Gastroesophageal sphincter (tissue), 3 donors: ENCODE results near the gene ACOT11.

Experiments
- EP300 ChIP-seq: sonication (generic); formaldehyde crosslinking; IDR thresholded peaks from one replicate; pipeline ENCODE4 v1.6.1; 2017; ENCODE audit warnings: antibody characterized with exemption, mild to moderate bottlenecking
- TF ChIP-seq, protein P1 (sequence below), 4 experiments: fragments of 200-600 bp in 2 of 4; fragments of 450-650 bp in 2 of 4; sonication (generic) in 1 of 4; IDR thresholded peaks; one replicate each; pipeline ENCODE4 v1.5.1; 2017 to 2019; ENCODE audit warnings: antibody characterized with exemption in 4 of 4, mild to moderate bottlenecking in 2 of 4, moderate library complexity in 2 of 4

- TF ChIP-seq, protein P1, sequence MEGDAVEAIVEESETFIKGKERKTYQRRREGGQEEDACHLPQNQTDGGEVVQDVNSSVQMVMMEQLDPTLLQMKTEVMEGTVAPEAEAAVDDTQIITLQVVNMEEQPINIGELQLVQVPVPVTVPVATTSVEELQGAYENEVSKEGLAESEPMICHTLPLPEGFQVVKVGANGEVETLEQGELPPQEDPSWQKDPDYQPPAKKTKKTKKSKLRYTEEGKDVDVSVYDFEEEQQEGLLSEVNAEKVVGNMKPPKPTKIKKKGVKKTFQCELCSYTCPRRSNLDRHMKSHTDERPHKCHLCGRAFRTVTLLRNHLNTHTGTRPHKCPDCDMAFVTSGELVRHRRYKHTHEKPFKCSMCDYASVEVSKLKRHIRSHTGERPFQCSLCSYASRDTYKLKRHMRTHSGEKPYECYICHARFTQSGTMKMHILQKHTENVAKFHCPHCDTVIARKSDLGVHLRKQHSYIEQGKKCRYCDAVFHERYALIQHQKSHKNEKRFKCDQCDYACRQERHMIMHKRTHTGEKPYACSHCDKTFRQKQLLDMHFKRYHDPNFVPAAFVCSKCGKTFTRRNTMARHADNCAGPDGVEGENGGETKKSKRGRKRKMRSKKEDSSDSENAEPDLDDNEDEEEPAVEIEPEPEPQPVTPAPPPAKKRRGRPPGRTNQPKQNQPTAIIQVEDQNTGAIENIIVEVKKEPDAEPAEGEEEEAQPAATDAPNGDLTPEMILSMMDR (IDR thresholded peaks at IDR 0.05): no peak
- TF ChIP-seq EP300: no peak
Measured at GRCh38 chr1:54520631-54521321, 27.3 kb upstream of the ACOT11 start.
